Body of pancreas (tissue), 4 donors: Measurements from ENCODE around the gene VGLL4. TPM values are rescaled to one million over a fixed set of nuclear protein-coding genes. Genes with fewer than 3 reads are reported as not detected.

Experiments used
- ATAC-seq: fragments of 150-250 bp; one replicate; pipeline ENCODE4 v1.9.1; 2016
- DNase-seq, 4 donors: peaks; one replicate each; pipeline ENCODE4 v3.0.0-alpha.2; 2019
- H3K27ac ChIP-seq, 4 donors: fragments of 200-600 bp; sonication (generic); 1 replicate in 3 of 4; 2 replicates in 1 of 4; pipeline versions ENCODE4 v1.5.1 to v1.6.1; 2016 to 2019; ENCODE audit warnings: mild to moderate bottlenecking in 1 of 4, mixed read lengths in 1 of 4, moderate library complexity in 1 of 4
- H3K27me3 ChIP-seq, 2 donors: fragments of 200-600 bp; sonication (generic); one replicate each; pipeline ENCODE4 v1.6.0; 2016; ENCODE audit warnings: mild to moderate bottlenecking in 1 of 2
- H3K36me3 ChIP-seq, 2 donors: fragments of 200-600 bp; sonication (generic); replicated peaks in 1 of 2; 2 replicates each; pipeline ENCODE4 v1.5.1; 2016; ENCODE audit warnings: low read depth in 2 of 2; ENCODE audit not compliant: insufficient read depth in 1 of 2
- H3K4me1 ChIP-seq: fragments of 200-600 bp; sonication (generic); one replicate; pipeline ENCODE4 v1.6.0; 2016
- H3K4me3 ChIP-seq, 2 donors: fragments of 200-600 bp; sonication (generic); 1 replicate in 1 of 2; 2 replicates in 1 of 2; pipeline ENCODE4 v1.5.1; 2016 to 2019
- H3K9me3 ChIP-seq, 3 donors: fragments of 200-600 bp; sonication (generic); 1 replicate in 2 of 3; 2 replicates in 1 of 3; pipeline ENCODE4 v1.5.1; 2016
- CTCF ChIP-seq, 7 experiments: fragments of 450-650 bp in 4 of 7; fragments of 200-600 bp in 3 of 7; sonication (generic) in 3 of 7; IDR thresholded peaks; one replicate each; pipeline ENCODE4 v1.5.1; 2016 to 2019; ENCODE audit warnings: antibody characterized with exemption in 7 of 7
- POLR2A ChIP-seq, 3 donors: fragments of 450-650 bp; IDR thresholded peaks; one replicate each; pipeline ENCODE4 v1.6.1; 2016; ENCODE audit warnings: antibody characterized with exemption in 3 of 3, mild to moderate bottlenecking in 2 of 3
- WGBS, 2 donors: methylation state at CpG; one replicate each; pipeline ENCODE4 v1.1.5; 2017; 5-methylcytosine and 5-hydroxymethylcytosine counted together
- intact Hi-C: fragments of 100-400 bp; cut with DNase I; formaldehyde crosslinking; loops from one replicate; pipeline ENCODE4 v1.15.1; 2023
- small RNA-seq: library from RNA; depleted of rRNA; stranded (forward); fragments of <200 nt; gene quantifications from one replicate; pipeline ENCODE3, GENCODE V24; 2016
- total RNA-seq, 2 donors: library from RNA; depleted of rRNA; stranded (reverse); fragments of >200 nt; gene quantifications; one replicate each; pipeline ENCODE4 v1.1.0, GENCODE V29; 2016

VGLL4 gene
- total RNA-seq, 2 donors from 2014 or later, result 66.4 to 91.0 TPM

- TF ChIP-seq CTCF (IDR thresholded peaks at IDR 0.05), result peak in 2 of 7 experiments; percentile 33 to 36
- TF ChIP-seq POLR2A (IDR thresholded peaks at IDR 0.05), result no peak
- Histone ChIP-seq H3K4me3 (no peak overlapping the region), H3K27me3 (no peaks in the 10 kb centered on the region), H3K27ac (peak overlapping the region in 3 of 4 donors; percentile 22 to 70 (median 68)), H3K4me1 (peaks cover 37% of the 10 kb centered on the region), H3K9me3 (no peaks in the 10 kb centered on the region), H3K36me3 (no peaks in the 10 kb centered on the region)
- DNase-seq (peak; percentile 73 to 88 (median 87)), ATAC-seq (peak; percentile 95)
- 20 to 23% methylated on average over 9 of the region's 9 CpGs for WGBS, 2 donors
- intact Hi-C loops, result no loop called here
Measured at GRCh38 chr3:11509173-11510000, 134.3 kb downstream of the VGLL4 start.

- no peak for DNase-seq
- Histone ChIP-seq H3K4me1 (peaks cover 31% of the 10 kb centered on the region), H3K36me3 (no peaks in the 10 kb centered on the region), H3K9me3 (no peaks in the 10 kb centered on the region), H3K27ac (peak overlapping the region; percentile 22 to 72 (median 69)), H3K4me3 (no peak overlapping the region), H3K27me3 (no peaks in the 10 kb centered on the region)
- TF ChIP-seq POLR2A (IDR thresholded peaks at IDR 0.05) (no peak), CTCF (IDR thresholded peaks at IDR 0.05) (no peak)
- no peak for ATAC-seq
- intact Hi-C loops, result no loop called here
- WGBS, 2 donors, result 44% methylated on average over 5 of the region's 5 CpGs
Measured at GRCh38 chr3:11508346-11509172, 135.2 kb downstream of the VGLL4 start.

DNA sequence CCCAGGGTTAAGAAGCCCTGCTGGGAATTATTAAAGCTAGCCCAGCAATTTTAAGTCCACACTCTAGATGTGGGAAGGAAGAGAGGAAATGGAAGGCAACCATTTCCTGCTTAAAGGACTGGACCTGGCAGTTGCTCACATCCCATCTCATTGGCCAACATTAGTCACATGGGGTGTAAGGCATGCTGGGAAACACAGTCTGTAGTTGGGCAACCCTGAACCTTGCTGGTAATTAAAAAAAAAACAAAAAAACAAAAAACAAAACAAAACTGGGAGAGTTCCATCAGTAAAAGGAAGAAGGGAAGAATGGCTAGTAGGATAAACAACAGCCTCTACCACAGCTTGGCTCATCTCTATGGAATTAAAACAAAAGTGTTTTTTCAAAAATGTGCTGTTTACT is 136.0 kb downstream of the VGLL4 start:
- ATAC-seq (no peak), DNase-seq (no peak)
- no peaks in the 10 kb centered on the region for H3K36me3 ChIP-seq
- TF ChIP-seq POLR2A (IDR thresholded peaks at IDR 0.05) (no peak), CTCF (IDR thresholded peaks at IDR 0.05) (no peak)
- intact Hi-C loops, result no loop called here
- H3K27me3 ChIP-seq, result no peaks in the 10 kb centered on the region
- H3K9me3 ChIP-seq, result no peaks in the 10 kb centered on the region
- H3K27ac ChIP-seq, result peak overlapping the region in 2 of 4 donors; percentile 68 to 70
- peaks cover 31% of the 10 kb centered on the region for H3K4me1 ChIP-seq
- H3K4me3 ChIP-seq, result no peak overlapping the region

Small RNA genes within 50 kb of the gene (small RNA-seq; reads per million reads assigned to genes)
- gene AC022001.1, result not detected

Other genes starting within 250 kb of the VGLL4 start
- gene TAMM41, start 203.0 kb upstream of the VGLL4 start, total RNA-seq, result 10 to 100 TPM; 10.9 to 20.8 TPM